Measurements from ENCODE around the gene TDRD1.
A peak's percentile ranks its signal among the peaks of the same experiment; 100 is the strongest.
"Not testable (repeated sequence)": the region's sequence is repeated elsewhere in the genome, so short reads cannot be mapped to it uniquely, and the experiment has no call there.

Gene TDRD1

GRCh38 chr10:114179148-114179547 is at the start of gene TDRD1:
Gene TDRD1, plus strand, starts transcription at chr10:114179353. Its CDS starts 8,479 bp downstream, at chr10:114187832.
- no peak for DNase-seq

- DNase-seq, result no peak
Observed at GRCh38 chr10:114131094-114131493, 48.1 kb upstream of the TDRD1 start.

GRCh38 chr10:114135476-114135875 is 43.7 kb upstream of the TDRD1 start:
- no peak for DNase-seq

- DNase-seq, result no peak
Observed at GRCh38 chr10:114138581-114138980, 40.6 kb upstream of the TDRD1 start.

- no peak for DNase-seq
Observed at GRCh38 chr10:114140036-114140435, 39.1 kb upstream of the TDRD1 start.

GRCh38 chr10:114140827-114141226 is 38.3 kb upstream of the TDRD1 start:
- DNase-seq, result not testable (repeated sequence)

GRCh38 chr10:114142018-114142417 is 37.1 kb upstream of the TDRD1 start:
- no peak for DNase-seq

GRCh38 chr10:114143160-114143559 is 36.0 kb upstream of the TDRD1 start:
- DNase-seq, result no peak

- not testable (repeated sequence) for DNase-seq
Observed at GRCh38 chr10:114149476-114149875, 29.7 kb upstream of the TDRD1 start.

- DNase-seq, result peak; percentile 80
Observed at GRCh38 chr10:114151486-114151885, 27.7 kb upstream of the TDRD1 start.

GRCh38 chr10:114151892-114152291 is 27.3 kb upstream of the TDRD1 start:
- no peak for DNase-seq

GRCh38 chr10:114157912-114158311 is 21.2 kb upstream of the TDRD1 start:
- DNase-seq, result no peak

- no peak for DNase-seq
Observed at GRCh38 chr10:114163062-114163461, 16.1 kb upstream of the TDRD1 start.

GRCh38 chr10:114166043-114166442 is 13.1 kb upstream of the TDRD1 start:
- DNase-seq, result no peak

- no peak for DNase-seq
Observed at GRCh38 chr10:114166494-114166893, 12.7 kb upstream of the TDRD1 start.

GRCh38 chr10:114167985-114168384 is 11.2 kb upstream of the TDRD1 start:
- no peak for DNase-seq

GRCh38 chr10:114168450-114169009 is 10.6 kb upstream of the TDRD1 start:
- DNase-seq, result no peak

GRCh38 chr10:114172216-114172615 is 6.9 kb upstream of the TDRD1 start:
- DNase-seq, result no peak

- no peak for DNase-seq
Observed at GRCh38 chr10:114172776-114173602, 6.2 kb upstream of the TDRD1 start.

GRCh38 chr10:114173603-114173920 is 5.6 kb upstream of the TDRD1 start:
- no peak for DNase-seq

GRCh38 chr10:114173921-114174694 is 5.0 kb upstream of the TDRD1 start, which contains the start of gene CCDC186:
Gene CCDC186, minus strand, starts transcription at chr10:114174203. Its CDS starts 10,935 bp downstream, at chr10:114163268.
- peak; percentile 80 for DNase-seq

GRCh38 chr10:114174695-114175188 is 4.4 kb upstream of the TDRD1 start:
- DNase-seq, result peak; percentile 36

GRCh38 chr10:114175667-114176066 is 3.5 kb upstream of the TDRD1 start:
- DNase-seq, result no peak

- DNase-seq, result no peak
Observed at GRCh38 chr10:114176511-114176910, 2.6 kb upstream of the TDRD1 start.

Measured in HCEC 1CT (cell line).